H1 (cell line): ENCODE data around the gene CUL9. TPM values are rescaled to one million over a fixed set of nuclear protein-coding genes. Genes with fewer than 3 reads are reported as not detected.

ENCODE experiments used
- polyA plus RNA-seq, 7 experiments: library from polyadenylated mRNA; depleted of rRNA in 3 of 7; stranded (reverse) in 5 of 7; unstranded in 2 of 7; fragments of >200 nt in 5 of 7; fragments of 200-250 nt in 2 of 7; gene quantifications; 1 replicate in 5 of 7; 2 replicates in 1 of 7; 4 replicates in 1 of 7; pipeline versions ENCODE4 v1.2.1 to v1.2.3, GENCODE V29; 2011 to 2013; ENCODE audit warnings: missing spikeins in 2 of 7, mixed read lengths in 2 of 7
- total RNA-seq: library from RNA; stranded (reverse); fragmentation: NEBNext Ultra II Directional; extraction: Animal tissue kit (Norgen Biotek cat#: 25700); gene quantifications from 2 replicates; pipeline ENCODE4 v1.2.1, GENCODE V29; 2021

CUL9 gene
- total and polyA plus RNA-seq, 2 of the 8 experiments (the other 6 are each of a cell fraction or from before 2014, with no cell fraction given) = 7.7 to 9.8 TPM

Other genes with a start within 250 kb of the CUL9 start
- 1.8 TPM in 2 replicates for gene GNMT, start 221.4 kb upstream of the CUL9 start, total RNA-seq
- 3.4 and 4.3 TPM in 2 replicates for gene GNMT, start 221.4 kb upstream of the CUL9 start, polyA plus RNA-seq (2011; rRNA removed)
- 11.7 and 12.5 TPM in 2 replicates for gene PEX6, start 203.0 kb upstream of the CUL9 start, total RNA-seq
- gene PEX6, start 203.0 kb upstream of the CUL9 start, polyA plus RNA-seq (2011; rRNA removed) = 6.4 and 11.6 TPM in 2 replicates
- 52.1 and 52.4 TPM in 2 replicates for gene PPP2R5D, start 197.6 kb upstream of the CUL9 start, total RNA-seq
- gene PPP2R5D, start 197.6 kb upstream of the CUL9 start, polyA plus RNA-seq (2011; rRNA removed) = 55.7 and 68.1 TPM in 2 replicates
- 94.2 and 102 TPM in 2 replicates for gene MEA1, start 168.2 kb upstream of the CUL9 start, total RNA-seq
- gene MEA1, start 168.2 kb upstream of the CUL9 start, polyA plus RNA-seq (2011; rRNA removed) = 96.2 and 96.4 TPM in 2 replicates
- gene KLHDC3, start 167.9 kb upstream of the CUL9 start, total RNA-seq = 181 and 182 TPM in 2 replicates
- gene KLHDC3, start 167.9 kb upstream of the CUL9 start, polyA plus RNA-seq (2011; rRNA removed) = 203 and 240 TPM in 2 replicates
- gene RRP36, start 160.6 kb upstream of the CUL9 start, total RNA-seq = 89.6 and 92.3 TPM in 2 replicates
- 20.6 and 33.9 TPM in 2 replicates for gene RRP36, start 160.6 kb upstream of the CUL9 start, polyA plus RNA-seq (2011; rRNA removed)
- gene CUL7, start 128.3 kb upstream of the CUL9 start, total RNA-seq = 10.8 and 11.4 TPM in 2 replicates
- 15.0 and 19.1 TPM in 2 replicates for gene CUL7, start 128.3 kb upstream of the CUL9 start, polyA plus RNA-seq (2011; rRNA removed)
- 97.7 and 99.9 TPM in 2 replicates for gene MRPL2, start 122.8 kb upstream of the CUL9 start, total RNA-seq
- gene MRPL2, start 122.8 kb upstream of the CUL9 start, polyA plus RNA-seq (2011; rRNA removed) = 58.7 and 61.0 TPM in 2 replicates
- gene KLC4, start 122.6 kb upstream of the CUL9 start, total RNA-seq = 27.7 and 28.5 TPM in 2 replicates
- gene KLC4, start 122.6 kb upstream of the CUL9 start, polyA plus RNA-seq (2011; rRNA removed) = 15.7 and 23.8 TPM in 2 replicates
- gene PTK7, start 105.9 kb upstream of the CUL9 start, total RNA-seq = 130 and 138 TPM in 2 replicates
- gene PTK7, start 105.9 kb upstream of the CUL9 start, polyA plus RNA-seq (2011; rRNA removed) = 110 and 133 TPM in 2 replicates
- 49.0 and 52.7 TPM in 2 replicates for gene SRF, start 10.9 kb upstream of the CUL9 start, total RNA-seq
- 69.5 and 88.6 TPM in 2 replicates for gene SRF, start 10.9 kb upstream of the CUL9 start, polyA plus RNA-seq (2011; rRNA removed)
- 33.9 and 37.2 TPM in 2 replicates for gene DNPH1, start 47.3 kb downstream of the CUL9 start, total RNA-seq
- gene DNPH1, start 47.3 kb downstream of the CUL9 start, polyA plus RNA-seq (2011; rRNA removed) = 134 and 168 TPM in 2 replicates
- 1.5 and 1.6 TPM in 2 replicates for gene TTBK1, start 61.3 kb downstream of the CUL9 start, total RNA-seq
- 0.53 and 0.63 TPM in 2 replicates for gene TTBK1, start 61.3 kb downstream of the CUL9 start, polyA plus RNA-seq (2011; rRNA removed)
- not detected in 2 replicates for gene SLC22A7, start 116.1 kb downstream of the CUL9 start, total RNA-seq
- not detected in 2 replicates for gene SLC22A7, start 116.1 kb downstream of the CUL9 start, polyA plus RNA-seq (2011; rRNA removed)
- 37.6 and 46.3 TPM in 2 replicates for gene CRIP3, start 126.6 kb downstream of the CUL9 start, total RNA-seq
- gene CRIP3, start 126.6 kb downstream of the CUL9 start, polyA plus RNA-seq (2011; rRNA removed) = 34.0 and 38.7 TPM in 2 replicates
- gene ZNF318, start 187.5 kb downstream of the CUL9 start, total RNA-seq = 22.1 and 22.3 TPM in 2 replicates
- 10.2 and 11.1 TPM in 2 replicates for gene ZNF318, start 187.5 kb downstream of the CUL9 start, polyA plus RNA-seq (2011; rRNA removed)
- gene ABCC10, start 245.3 kb downstream of the CUL9 start, total RNA-seq = 21.0 and 24.6 TPM in 2 replicates
- gene ABCC10, start 245.3 kb downstream of the CUL9 start, polyA plus RNA-seq (2011; rRNA removed) = 15.5 and 22.3 TPM in 2 replicates